Astrocyte (in vitro differentiated cells and primary cell): ENCODE results near the gene RASGRF1.

Experiments used
- EZH2 ChIP-seq: IDR thresholded peaks from 2 replicates; pipeline ENCODE4 v1.6.1; 2012; ENCODE audit warnings: mild to moderate bottlenecking, low read length, inconsistent platforms; ENCODE audit not compliant: insufficient read depth
- TF ChIP-seq, protein P1 (sequence below): IDR thresholded peaks from 2 replicates; pipeline ENCODE4 v1.5.1; 2011; ENCODE audit warnings: low read depth, mild to moderate bottlenecking, inconsistent platforms, low read length, moderate library complexity; ENCODE audit not compliant: insufficient read depth

DNA sequence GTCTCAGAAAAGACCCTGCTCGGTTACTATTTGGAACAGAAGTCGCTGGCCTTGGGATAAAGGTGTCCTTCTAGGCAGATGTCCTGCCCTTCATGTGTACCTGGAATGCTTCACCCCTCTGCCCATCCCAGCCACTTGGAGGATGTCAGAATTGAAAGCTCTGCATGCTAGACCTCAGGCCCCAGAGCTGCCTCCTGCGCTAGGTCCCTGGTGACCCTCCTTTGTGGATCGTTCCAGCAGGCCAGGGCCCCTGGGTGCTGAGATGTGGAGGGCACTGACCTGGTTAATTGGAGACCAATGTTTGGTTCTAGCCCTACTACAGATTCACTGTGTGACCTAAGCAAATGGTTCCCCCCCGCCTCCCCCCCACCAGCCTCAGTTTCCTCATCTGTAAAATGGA lies 143.1 kb downstream of the RASGRF1 start:
- TF ChIP-seq, protein P1, sequence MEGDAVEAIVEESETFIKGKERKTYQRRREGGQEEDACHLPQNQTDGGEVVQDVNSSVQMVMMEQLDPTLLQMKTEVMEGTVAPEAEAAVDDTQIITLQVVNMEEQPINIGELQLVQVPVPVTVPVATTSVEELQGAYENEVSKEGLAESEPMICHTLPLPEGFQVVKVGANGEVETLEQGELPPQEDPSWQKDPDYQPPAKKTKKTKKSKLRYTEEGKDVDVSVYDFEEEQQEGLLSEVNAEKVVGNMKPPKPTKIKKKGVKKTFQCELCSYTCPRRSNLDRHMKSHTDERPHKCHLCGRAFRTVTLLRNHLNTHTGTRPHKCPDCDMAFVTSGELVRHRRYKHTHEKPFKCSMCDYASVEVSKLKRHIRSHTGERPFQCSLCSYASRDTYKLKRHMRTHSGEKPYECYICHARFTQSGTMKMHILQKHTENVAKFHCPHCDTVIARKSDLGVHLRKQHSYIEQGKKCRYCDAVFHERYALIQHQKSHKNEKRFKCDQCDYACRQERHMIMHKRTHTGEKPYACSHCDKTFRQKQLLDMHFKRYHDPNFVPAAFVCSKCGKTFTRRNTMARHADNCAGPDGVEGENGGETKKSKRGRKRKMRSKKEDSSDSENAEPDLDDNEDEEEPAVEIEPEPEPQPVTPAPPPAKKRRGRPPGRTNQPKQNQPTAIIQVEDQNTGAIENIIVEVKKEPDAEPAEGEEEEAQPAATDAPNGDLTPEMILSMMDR = no peak
- no peak for TF ChIP-seq EZH2
